GM19463 (cell line): Measurements from ENCODE around the gene PITPNM3.

Source experiments
- ATAC-seq: cut with Tn5 transposase; IDR thresholded peaks from one replicate; pipeline ENCODE4 v1.9.1; 2021; ENCODE audit warnings: mild to moderate bottlenecking, moderate library complexity; ENCODE audit not compliant: unreplicated experiment

Gene PITPNM3

GRCh38 chr17:6465206-6466003, 91.0 kb downstream of the PITPNM3 start:
- ATAC-seq: no peak

- no peak for ATAC-seq
Measured at GRCh38 chr17:6464446-6465041, 91.8 kb downstream of the PITPNM3 start.

- no peak for ATAC-seq
Measured at GRCh38 chr17:6463616-6464445, 92.5 kb downstream of the PITPNM3 start.

GRCh38 chr17:6462692-6463091, 93.7 kb downstream of the PITPNM3 start:
- ATAC-seq: no peak

GRCh38 chr17:6461792-6462524, 94.4 kb downstream of the PITPNM3 start:
- ATAC-seq: no peak

GRCh38 chr17:6461246-6461645, 95.1 kb downstream of the PITPNM3 start:
- no peak for ATAC-seq

GRCh38 chr17:6460531-6461161, 95.7 kb downstream of the PITPNM3 start:
- ATAC-seq: no peak

GRCh38 chr17:6458460-6458950, 97.8 kb downstream of the PITPNM3 start:
- no peak for ATAC-seq

- no peak for ATAC-seq
Measured at GRCh38 chr17:6457688-6458459, 98.5 kb downstream of the PITPNM3 start.

- no peak for ATAC-seq
Measured at GRCh38 chr17:6456914-6457687, 99.3 kb downstream of the PITPNM3 start.

GRCh38 chr17:6456321-6456720, 100.0 kb downstream of the PITPNM3 start:
- ATAC-seq: no peak

- no peak for ATAC-seq
Measured at GRCh38 chr17:6455321-6455705, 101.0 kb downstream of the PITPNM3 start.

- no peak for ATAC-seq
Measured at GRCh38 chr17:6454495-6455320, 101.6 kb downstream of the PITPNM3 start.

GRCh38 chr17:6453279-6454024, 102.9 kb downstream of the PITPNM3 start:
- no peak for ATAC-seq

GRCh38 chr17:6452471-6453266, 103.7 kb downstream of the PITPNM3 start:
- no peak for ATAC-seq
